ENCODE results near the gene TLE7.

The TLE7 gene

DNA sequence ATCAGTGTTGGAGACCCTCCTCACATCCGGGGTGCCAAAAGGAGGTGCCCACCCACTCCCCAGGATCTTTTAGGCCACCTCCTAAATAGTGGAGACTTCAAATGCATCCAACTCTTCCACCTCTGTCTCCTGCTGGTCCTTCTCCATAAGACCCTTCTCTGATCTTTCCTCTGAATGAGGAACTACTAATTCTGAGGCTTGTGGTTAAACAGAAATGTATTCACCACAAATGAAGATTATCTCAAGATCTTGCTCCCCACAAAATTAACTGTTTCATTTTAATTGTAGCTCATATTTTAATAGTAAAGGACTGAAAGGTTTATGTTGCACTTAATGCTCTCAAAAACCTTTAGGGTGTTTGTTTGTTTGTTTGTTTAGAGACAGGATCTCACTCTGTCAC, 34.1 kb downstream of the TLE7 start:
- no peaks in the 10 kb centered on the region for H3K36me3 ChIP-seq (replicated peaks; ENCODE audit: low read depth, low read length)
- no peak overlapping the region for H2AFZ ChIP-seq (ENCODE audit: low read depth, low read length)
- H3K9ac ChIP-seq (ENCODE audit: low read length): no peak overlapping the region
- no peaks in the 10 kb centered on the region for H4K20me1 ChIP-seq (ENCODE audit: insufficient read depth, low read length)
- H3K4me2 ChIP-seq (ENCODE audit: low read length): no peak overlapping the region
- H3K4me1 ChIP-seq (ENCODE audit: low read length): peaks cover 3% of the 10 kb centered on the region; the same call in 1 of the 2 replicates
- peaks cover 14% of the 10 kb centered on the region for H3K27me3 ChIP-seq (ENCODE audit: low read depth, low read length)
- no peaks in the 10 kb centered on the region for H3K79me2 ChIP-seq (ENCODE audit: low read length)
- H3K9me3 ChIP-seq (ENCODE audit: insufficient read depth, low read length): 0 out of 2 replicates have a peak, but pooled peaks cover 8% of the 10 kb centered on the region
- H3K27ac ChIP-seq (ENCODE audit: low read length): no peak overlapping the region
- TF ChIP-seq EZH2phosphoT487 (IDR thresholded peaks at IDR 0.05; ENCODE audit: low read depth): no peak
- TF ChIP-seq, protein P1, sequence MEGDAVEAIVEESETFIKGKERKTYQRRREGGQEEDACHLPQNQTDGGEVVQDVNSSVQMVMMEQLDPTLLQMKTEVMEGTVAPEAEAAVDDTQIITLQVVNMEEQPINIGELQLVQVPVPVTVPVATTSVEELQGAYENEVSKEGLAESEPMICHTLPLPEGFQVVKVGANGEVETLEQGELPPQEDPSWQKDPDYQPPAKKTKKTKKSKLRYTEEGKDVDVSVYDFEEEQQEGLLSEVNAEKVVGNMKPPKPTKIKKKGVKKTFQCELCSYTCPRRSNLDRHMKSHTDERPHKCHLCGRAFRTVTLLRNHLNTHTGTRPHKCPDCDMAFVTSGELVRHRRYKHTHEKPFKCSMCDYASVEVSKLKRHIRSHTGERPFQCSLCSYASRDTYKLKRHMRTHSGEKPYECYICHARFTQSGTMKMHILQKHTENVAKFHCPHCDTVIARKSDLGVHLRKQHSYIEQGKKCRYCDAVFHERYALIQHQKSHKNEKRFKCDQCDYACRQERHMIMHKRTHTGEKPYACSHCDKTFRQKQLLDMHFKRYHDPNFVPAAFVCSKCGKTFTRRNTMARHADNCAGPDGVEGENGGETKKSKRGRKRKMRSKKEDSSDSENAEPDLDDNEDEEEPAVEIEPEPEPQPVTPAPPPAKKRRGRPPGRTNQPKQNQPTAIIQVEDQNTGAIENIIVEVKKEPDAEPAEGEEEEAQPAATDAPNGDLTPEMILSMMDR (IDR thresholded peaks at IDR 0.05; ENCODE audit: low read depth, low read length): no peak
- H3K4me3 ChIP-seq (ENCODE audit: low read length): no peak overlapping the region

DNA sequence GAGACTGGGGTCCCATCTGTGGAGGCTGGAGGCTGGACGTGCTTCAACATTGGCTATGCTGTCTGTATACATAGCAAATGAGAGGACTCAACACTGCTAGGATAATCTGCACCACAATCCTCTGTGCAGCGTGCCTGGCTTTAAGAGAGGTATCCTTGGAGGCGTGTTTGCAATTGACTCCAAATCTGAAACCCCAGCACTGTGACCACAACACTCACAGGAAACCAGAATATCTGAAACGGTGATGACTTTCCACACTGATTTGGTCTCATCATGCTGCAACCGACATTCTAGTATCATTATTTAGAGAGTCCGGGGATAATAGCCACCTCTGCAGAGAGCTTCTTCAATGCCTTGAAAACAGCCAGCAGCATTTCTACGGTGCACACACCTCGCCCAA, 35.1 kb downstream of the TLE7 start:
- Histone ChIP-seq H3K36me3 (replicated peaks; ENCODE audit: low read depth, low read length) (no peaks in the 10 kb centered on the region), H2AFZ (ENCODE audit: low read depth, low read length) (no peak overlapping the region), H3K9ac (ENCODE audit: low read length) (no peak overlapping the region), H3K27me3 (ENCODE audit: low read depth, low read length) (peaks cover 14% of the 10 kb centered on the region), H3K9me3 (ENCODE audit: insufficient read depth, low read length) (0 out of 2 replicates have a peak, but pooled peaks cover 8% of the 10 kb centered on the region), H3K79me2 (ENCODE audit: low read length) (no peaks in the 10 kb centered on the region), H3K27ac (ENCODE audit: low read length) (no peak overlapping the region), H3K4me2 (ENCODE audit: low read length) (no peak overlapping the region), H3K4me1 (ENCODE audit: low read length) (no peaks in the 10 kb centered on the region), H4K20me1 (ENCODE audit: insufficient read depth, low read length) (no peaks in the 10 kb centered on the region), H3K4me3 (ENCODE audit: low read length) (no peak overlapping the region)
- TF ChIP-seq EZH2phosphoT487 (IDR thresholded peaks at IDR 0.05; ENCODE audit: low read depth): no peak
- TF ChIP-seq, protein P1 (IDR thresholded peaks at IDR 0.05; ENCODE audit: low read depth, low read length): no peak

DNA sequence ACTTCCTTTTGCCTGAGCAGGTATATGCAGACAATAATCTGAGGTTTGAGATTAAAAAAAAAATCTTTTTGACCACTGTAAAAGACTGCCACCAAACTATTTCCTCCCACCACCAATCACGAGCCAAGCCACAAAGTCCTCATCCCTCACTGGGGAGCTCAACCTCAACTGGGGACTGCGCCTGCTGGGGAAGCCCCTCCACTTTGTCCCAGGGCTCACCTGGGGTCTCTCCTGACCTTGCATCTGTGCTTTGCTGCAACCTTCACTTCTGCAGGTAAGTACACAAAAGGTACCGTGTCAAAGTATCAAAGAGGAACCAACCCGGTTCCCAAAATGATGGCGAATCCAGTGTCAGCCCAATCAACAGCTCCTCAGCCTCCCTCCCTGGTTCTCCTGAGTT, 35.5 kb downstream of the TLE7 start:
- H3K9ac ChIP-seq (ENCODE audit: low read length): no peak overlapping the region
- H3K9me3 ChIP-seq (ENCODE audit: insufficient read depth, low read length): 0 out of 2 replicates have a peak, but pooled peaks cover 8% of the 10 kb centered on the region
- no peaks in the 10 kb centered on the region for H4K20me1 ChIP-seq (ENCODE audit: insufficient read depth, low read length)
- no peaks in the 10 kb centered on the region for H3K4me1 ChIP-seq (ENCODE audit: low read length)
- H3K36me3 ChIP-seq (replicated peaks; ENCODE audit: low read depth, low read length): no peaks in the 10 kb centered on the region
- no peaks in the 10 kb centered on the region for H3K79me2 ChIP-seq (ENCODE audit: low read length)
- peaks cover 14% of the 10 kb centered on the region for H3K27me3 ChIP-seq (ENCODE audit: low read depth, low read length)
- H3K4me3 ChIP-seq (ENCODE audit: low read length): no peak overlapping the region
- TF ChIP-seq, protein P1 (IDR thresholded peaks at IDR 0.05; ENCODE audit: low read depth, low read length): no peak
- TF ChIP-seq EZH2phosphoT487 (IDR thresholded peaks at IDR 0.05; ENCODE audit: low read depth): no peak
- H3K27ac ChIP-seq (ENCODE audit: low read length): no peak overlapping the region
- no peak overlapping the region for H2AFZ ChIP-seq (ENCODE audit: low read depth, low read length)
- H3K4me2 ChIP-seq (ENCODE audit: low read length): no peak overlapping the region

DNA sequence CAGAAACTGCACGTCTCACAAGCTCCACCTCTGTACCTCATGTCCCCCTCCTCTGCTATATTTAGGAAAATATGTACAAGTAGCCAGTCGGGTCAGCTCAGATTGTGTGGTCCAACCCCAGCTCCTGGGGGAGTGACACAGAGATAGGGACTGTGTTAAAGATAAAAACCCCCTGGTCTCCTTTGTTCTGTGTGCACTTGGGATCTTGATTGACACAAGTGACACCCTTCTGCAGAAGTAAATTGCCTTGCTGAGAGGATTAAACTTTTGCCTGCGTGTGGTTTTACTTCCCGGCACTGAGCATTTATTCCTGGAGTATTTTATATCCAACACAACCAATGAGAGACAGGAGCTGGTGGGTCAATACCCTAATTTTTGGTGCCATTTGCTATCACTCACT, 37.5 kb downstream of the TLE7 start:
- H3K79me2 ChIP-seq (ENCODE audit: low read length): no peaks in the 10 kb centered on the region
- no peak overlapping the region for H3K9ac ChIP-seq (ENCODE audit: low read length)
- H3K36me3 ChIP-seq (replicated peaks; ENCODE audit: low read depth, low read length): no peaks in the 10 kb centered on the region
- no peak overlapping the region for H2AFZ ChIP-seq (ENCODE audit: low read depth, low read length)
- no peak overlapping the region for H3K4me2 ChIP-seq (ENCODE audit: low read length)
- H3K9me3 ChIP-seq (ENCODE audit: insufficient read depth, low read length): 0 out of 2 replicates have a peak, but pooled peaks cover 8% of the 10 kb centered on the region
- H3K4me1 ChIP-seq (ENCODE audit: low read length): no peaks in the 10 kb centered on the region
- H3K27me3 ChIP-seq (ENCODE audit: low read depth, low read length): peaks cover 13% of the 10 kb centered on the region
- no peak overlapping the region for H3K27ac ChIP-seq (ENCODE audit: low read length)
- no peaks in the 10 kb centered on the region for H4K20me1 ChIP-seq (ENCODE audit: insufficient read depth, low read length)
- TF ChIP-seq EZH2phosphoT487 (IDR thresholded peaks at IDR 0.05; ENCODE audit: low read depth): no peak
- TF ChIP-seq, protein P1 (IDR thresholded peaks at IDR 0.05; ENCODE audit: low read depth, low read length): no peak
- H3K4me3 ChIP-seq (ENCODE audit: low read length): no peak overlapping the region
